Measurements from ENCODE around the gene CDKN2AIP.
"Not testable (repeated sequence)": the region's sequence is repeated elsewhere in the genome, so short reads cannot be mapped to it uniquely, and the experiment has no call there.

Gene CDKN2AIP

DNA sequence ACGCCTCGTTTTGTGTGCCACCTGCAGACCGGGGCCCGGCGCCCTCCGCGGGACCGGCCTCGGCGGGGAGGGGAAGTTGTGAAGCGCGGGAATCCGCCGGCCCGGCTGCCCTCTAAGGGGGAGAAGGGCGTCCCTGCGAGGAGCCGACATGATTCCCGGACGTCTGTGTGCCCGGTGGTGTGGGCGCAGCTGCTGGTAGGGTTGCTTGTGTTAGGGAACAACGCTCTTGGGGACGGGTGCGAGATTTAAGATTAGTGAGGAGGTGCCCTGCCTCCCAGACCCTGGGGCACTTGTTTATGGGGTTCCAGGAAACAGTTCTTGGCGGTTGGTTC lies 627 bp downstream of the CDKN2AIP start:
- DNase-seq (ENCODE audit: extremely low read depth in 1 of 2, low read depth in 1 of 2) = no peak

DNA sequence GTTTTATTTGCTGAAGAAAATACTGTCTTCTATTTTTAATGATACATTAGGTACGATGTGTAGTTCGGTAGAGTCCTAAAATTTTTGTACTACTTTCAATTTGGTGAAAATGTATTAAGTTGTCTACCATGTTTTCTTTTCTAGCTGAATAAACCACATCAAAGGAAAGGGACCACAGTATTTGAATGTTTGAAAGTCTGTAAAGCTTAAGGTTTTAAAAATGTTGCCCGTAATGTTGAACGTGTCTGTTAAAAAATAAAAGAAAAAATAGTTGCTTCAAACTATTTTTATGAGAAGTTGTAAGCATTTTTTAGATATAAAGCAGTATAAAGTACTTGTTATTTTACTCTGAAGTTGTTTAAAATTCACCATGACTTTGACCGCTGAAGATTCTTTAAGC lies 3.2 kb downstream of the CDKN2AIP start:
- DNase-seq (ENCODE audit: extremely low read depth in 1 of 2, low read depth in 1 of 2) = no peak

DNA sequence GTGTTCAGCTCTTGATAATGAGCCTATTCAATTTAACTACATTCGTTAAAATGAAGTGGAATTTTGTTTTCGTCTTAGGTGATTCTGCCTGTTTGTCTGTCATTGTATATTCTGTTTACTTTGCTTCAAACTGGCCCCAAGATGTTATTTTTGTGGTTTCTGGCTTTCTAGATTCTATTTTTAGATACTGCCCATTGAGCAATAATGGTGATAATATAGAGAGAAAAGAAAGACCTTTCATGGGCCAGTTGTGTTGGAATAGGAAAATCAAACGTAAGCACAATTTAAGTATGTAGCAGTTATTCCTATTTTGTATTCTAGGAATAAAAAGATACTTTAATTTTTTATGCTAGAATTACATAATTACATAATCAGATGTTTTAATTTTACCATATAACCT lies 4.0 kb downstream of the CDKN2AIP start:
- no peak for DNase-seq (ENCODE audit: extremely low read depth in 1 of 2, low read depth in 1 of 2)

GRCh38 chr4:183449193-183449882 lies 4.9 kb downstream of the CDKN2AIP start:
- no peak for DNase-seq (ENCODE audit: extremely low read depth in 1 of 2, low read depth in 1 of 2)

DNA sequence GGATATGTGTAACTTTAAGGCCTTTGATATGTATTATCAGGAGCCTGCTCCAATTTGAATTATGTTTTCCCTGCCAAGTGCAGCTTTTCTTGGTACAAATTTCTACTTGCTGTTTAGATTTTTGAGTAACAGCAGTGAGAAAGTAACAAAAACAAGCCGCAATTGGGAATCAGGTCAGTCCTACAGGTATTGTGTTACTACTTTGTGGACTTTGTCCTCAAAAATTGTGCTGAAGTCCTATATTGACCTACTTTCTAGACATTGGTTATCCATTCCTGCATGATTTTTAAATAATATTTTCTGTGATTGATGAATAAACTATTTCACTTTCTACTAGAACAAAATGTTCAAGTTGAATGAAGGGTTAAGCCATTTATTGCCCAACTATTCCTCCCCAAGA lies 5.7 kb downstream of the CDKN2AIP start:
- DNase-seq (ENCODE audit: extremely low read depth in 1 of 2, low read depth in 1 of 2) = no peak

GRCh38 chr4:183455431-183456195 lies 11.2 kb downstream of the CDKN2AIP start:
- no peak for DNase-seq (ENCODE audit: extremely low read depth in 1 of 2, low read depth in 1 of 2)

- no peak for DNase-seq (ENCODE audit: extremely low read depth in 1 of 2, low read depth in 1 of 2)
Observed at GRCh38 chr4:183458005-183458404, 13.6 kb downstream of the CDKN2AIP start.

DNA sequence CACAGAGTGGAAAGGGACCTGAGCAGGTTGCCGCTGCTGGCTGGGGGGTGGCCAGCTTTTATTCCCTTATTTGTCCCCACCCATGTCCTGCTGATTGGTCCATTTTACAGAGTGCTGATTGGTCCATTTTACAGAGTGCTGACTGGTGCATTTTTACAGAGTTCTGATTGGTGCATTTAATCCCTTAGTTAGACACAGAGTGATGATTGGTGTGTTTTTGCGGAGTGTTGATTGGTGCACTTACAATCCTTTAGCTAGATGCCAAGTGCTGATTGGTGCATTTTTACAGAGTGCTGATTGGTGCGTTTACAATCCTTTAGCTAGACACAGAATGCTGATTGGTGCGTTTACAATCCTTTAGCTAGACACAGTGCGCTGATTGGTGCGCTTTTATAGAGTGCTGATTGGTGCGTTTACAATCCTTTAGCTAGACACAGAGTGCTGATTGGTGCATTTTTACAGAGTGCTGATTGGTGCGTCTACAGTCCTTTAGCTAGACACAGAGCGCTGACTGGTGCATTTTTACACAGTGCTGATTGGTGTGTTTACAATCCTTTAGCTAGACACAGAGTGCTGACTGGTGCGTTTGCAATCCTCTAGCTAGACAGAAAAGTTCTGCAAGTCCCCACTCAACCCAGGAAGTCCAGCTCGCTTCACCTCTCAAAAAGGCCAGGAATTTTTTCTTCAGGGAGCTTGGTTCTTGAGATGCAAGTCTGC lies 19.6 kb downstream of the CDKN2AIP start:
- DNase-seq (ENCODE audit: extremely low read depth in 1 of 2, low read depth in 1 of 2) = not testable (repeated sequence)

GRCh38 chr4:183465879-183466278 lies 21.4 kb downstream of the CDKN2AIP start:
- DNase-seq (ENCODE audit: extremely low read depth in 1 of 2, low read depth in 1 of 2) = not testable (repeated sequence)

GRCh38 chr4:183467246-183467645 lies 22.8 kb downstream of the CDKN2AIP start:
- DNase-seq (ENCODE audit: extremely low read depth in 1 of 2, low read depth in 1 of 2) = no peak

DNA sequence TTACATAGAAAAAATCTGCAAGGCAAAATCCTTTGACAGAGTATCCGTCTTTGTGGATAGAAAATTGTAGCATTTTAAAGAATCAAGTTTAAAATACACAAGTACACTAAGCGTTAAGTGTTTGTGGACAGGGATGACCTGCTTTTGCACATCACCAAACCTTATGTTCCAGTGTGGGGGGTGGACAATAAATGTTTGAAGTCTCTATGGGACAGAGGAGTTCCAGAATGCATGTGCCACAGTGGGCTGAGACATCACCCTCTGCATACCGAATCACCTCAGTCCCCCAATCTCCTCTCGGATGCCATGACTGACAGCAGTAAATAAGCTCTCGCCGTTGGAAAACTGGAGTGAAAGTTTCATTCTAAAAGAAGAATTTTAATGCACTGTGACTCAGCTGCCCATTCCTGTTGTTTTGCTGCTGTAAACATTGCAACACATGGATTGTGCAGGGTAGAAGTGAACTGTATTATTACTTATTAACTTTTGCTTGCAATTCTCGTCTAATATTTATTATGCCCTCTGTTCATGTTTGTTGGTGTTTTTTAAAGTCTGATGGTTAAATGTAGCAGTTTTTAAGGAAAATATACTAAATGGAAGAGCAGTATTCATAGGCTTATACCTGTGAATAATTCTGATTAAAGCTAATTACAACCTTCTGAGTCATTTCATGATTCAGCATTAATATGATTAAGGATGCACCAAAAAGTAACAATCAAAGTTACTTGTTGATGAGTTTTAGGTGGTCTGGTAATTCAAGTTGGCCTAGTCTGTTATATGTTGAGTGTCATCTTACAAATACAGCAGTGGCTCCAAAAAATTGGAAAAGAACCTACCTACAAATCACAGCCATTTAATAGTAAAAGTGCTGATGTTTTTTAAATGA lies 24.0 kb downstream of the CDKN2AIP start:
- DNase-seq (ENCODE audit: extremely low read depth in 1 of 2, low read depth in 1 of 2) = no peak

GRCh38 chr4:183469285-183469684 lies 24.8 kb downstream of the CDKN2AIP start:
- no peak for DNase-seq (ENCODE audit: extremely low read depth in 1 of 2, low read depth in 1 of 2)

DNA sequence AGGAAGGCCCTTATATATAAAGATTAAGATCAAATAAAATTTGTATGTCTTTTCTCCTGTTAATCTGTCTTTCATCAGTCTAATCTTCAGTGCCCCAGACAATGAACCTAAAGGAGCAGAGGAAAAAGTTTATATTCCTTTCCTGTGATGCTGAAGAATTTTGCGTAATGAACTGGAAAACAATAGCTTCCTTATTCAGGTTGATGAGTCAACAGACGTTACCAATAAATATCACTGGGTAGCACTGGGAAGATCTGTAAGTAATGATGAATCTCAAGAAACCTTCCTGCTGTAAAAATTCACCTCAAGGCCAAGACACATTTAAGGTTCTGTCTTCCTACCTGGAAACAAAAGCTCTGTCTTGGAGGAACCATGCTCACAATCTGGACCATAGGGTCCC lies 25.5 kb downstream of the CDKN2AIP start:
- no peak for DNase-seq (ENCODE audit: extremely low read depth in 1 of 2, low read depth in 1 of 2)

DNA sequence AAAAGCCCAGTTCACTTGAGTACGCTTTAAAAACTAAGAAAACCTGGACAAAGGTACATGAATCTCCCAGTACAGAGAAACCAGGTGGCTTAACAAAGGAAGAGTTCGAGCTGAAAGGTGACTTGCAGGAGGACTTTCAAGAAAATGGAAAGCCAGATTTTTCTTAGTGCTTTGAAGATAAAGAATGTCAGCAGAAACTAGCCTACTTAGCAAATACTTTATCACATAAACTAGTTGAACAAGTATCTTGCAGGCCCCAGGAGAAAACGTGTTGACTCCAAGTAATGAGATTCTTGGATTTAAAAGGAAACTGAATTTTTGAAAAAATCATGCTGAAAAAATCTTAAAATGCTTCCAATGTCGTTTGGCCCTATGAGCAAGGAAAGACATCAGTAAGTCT lies 26.4 kb downstream of the CDKN2AIP start:
- DNase-seq (ENCODE audit: extremely low read depth in 1 of 2, low read depth in 1 of 2) = no peak

GRCh38 chr4:183471946-183472708 lies 27.7 kb downstream of the CDKN2AIP start:
- peak; percentile 68 to 79 for DNase-seq (ENCODE audit: extremely low read depth in 1 of 2, low read depth in 1 of 2)

- DNase-seq (ENCODE audit: extremely low read depth in 1 of 2, low read depth in 1 of 2) = no peak
Observed at GRCh38 chr4:183478123-183478522, 33.7 kb downstream of the CDKN2AIP start.

DNA sequence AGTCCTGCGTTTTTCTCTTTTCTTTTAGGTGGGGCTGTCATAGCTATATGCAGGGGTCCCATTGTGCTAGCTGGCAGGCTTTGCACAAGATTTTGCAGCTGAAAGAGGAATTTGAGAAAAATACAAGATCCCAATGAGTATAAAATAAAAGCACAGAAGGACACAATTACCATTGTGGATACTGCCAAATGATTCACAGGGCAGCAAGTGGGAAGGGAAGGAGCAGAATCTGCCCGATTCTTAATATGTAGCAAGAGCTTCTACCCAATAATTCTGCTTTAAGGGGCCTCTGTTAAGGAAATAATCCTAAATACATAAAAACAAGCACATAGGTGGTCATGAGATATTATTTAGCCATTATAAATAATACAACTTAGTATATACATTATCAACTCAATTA lies 34.5 kb downstream of the CDKN2AIP start:
- no peak for DNase-seq (ENCODE audit: extremely low read depth in 1 of 2, low read depth in 1 of 2)

DNA sequence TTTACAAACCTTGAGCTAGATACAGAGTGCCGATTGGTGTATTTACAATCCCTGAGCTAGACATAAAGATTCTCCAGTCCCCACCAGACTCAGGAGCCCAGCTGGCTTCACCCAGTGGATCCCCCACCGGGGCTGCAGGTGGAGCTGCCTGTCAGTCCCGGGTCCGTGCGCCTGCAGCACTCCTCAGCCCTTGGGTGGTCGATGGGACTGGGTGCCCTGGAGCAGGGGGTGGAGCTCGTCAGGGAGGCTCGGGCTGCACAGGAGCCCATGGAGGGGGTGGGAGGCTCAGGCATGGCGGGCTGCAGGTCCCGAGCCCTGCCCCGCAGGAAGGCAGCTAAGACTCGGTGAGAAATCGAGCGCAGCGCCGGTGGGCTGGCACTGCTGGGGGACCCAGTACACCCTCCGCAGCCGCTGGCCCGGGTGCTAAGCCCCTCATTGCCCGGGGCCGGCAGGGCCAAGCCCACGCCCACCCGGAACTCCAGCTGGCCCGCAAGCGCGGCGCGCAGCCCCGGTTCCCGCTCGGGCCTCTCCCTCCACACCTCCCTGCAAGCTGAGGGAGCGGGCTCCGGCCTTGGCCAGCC lies 38.2 kb downstream of the CDKN2AIP start:
- not testable (repeated sequence) for DNase-seq (ENCODE audit: extremely low read depth in 1 of 2, low read depth in 1 of 2)

DNA sequence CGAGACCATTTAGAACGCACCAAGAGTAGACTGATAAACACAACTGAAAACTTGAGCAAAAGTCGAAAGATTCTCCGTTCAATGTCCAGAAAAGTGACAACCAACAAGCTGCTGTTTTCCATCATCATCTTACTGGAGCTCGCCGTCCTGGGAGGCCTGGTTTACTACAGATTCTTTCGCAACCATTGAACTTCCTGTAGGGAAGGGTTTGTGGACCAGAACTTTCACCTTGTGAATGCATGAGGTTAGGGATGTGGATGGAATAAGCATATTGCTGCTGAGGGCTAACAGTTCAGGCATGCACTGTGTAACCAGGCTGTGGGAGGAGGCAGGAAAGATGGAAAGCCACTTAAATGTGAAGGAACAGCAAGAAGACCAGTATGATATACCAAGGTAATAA lies 39.6 kb downstream of the CDKN2AIP start:
- DNase-seq (ENCODE audit: extremely low read depth in 1 of 2, low read depth in 1 of 2) = no peak
